Measurements from ENCODE around the gene TRMT112.

Gene TRMT112

DNA sequence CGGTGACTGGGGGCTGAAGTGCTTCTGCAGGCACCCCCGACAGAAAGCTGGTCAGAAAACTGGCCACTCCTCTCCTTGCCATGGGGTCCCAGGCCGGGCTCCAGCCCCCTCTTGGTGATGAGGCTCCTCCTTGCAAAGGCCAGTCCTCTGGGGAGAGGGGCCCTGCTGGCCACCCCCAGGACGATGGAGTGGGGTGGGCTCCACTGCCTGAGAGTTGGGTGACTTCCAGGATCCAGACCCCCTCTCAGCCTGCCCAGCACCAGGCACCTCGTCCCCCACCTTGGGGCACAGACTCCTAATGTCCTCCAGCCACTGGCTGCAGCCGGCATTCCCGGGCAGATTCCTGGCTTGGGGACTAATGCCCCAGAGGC lies 41.2 kb upstream of the TRMT112 start:
- Histone ChIP-seq H3K9me3 (ENCODE audit: severe bottlenecking) (no peaks in the 10 kb centered on the region), H3K4me1 (ENCODE audit: insufficient read depth, poor library complexity, severe bottlenecking) (peaks cover 21% of the 10 kb centered on the region), H3K27ac (ENCODE audit: poor library complexity, severe bottlenecking) (peak overlapping the region; percentile 97), H3K36me3 (ENCODE audit: low read depth) (peaks cover 37% of the 10 kb centered on the region), H3K4me3 (ENCODE audit: severe bottlenecking) (peak overlapping the region; percentile 70), H3K27me3 (ENCODE audit: insufficient read depth, poor library complexity, severe bottlenecking) (no peaks in the 10 kb centered on the region)
- ATAC-seq (ENCODE audit: low read depth): no peak; the same call in 2 of the 3 replicates
- no peak for TF ChIP-seq CTCF (IDR thresholded peaks at IDR 0.05; ENCODE audit: poor library complexity, severe bottlenecking)
- no peak for DNase-seq (ENCODE audit: low spot score)

DNA sequence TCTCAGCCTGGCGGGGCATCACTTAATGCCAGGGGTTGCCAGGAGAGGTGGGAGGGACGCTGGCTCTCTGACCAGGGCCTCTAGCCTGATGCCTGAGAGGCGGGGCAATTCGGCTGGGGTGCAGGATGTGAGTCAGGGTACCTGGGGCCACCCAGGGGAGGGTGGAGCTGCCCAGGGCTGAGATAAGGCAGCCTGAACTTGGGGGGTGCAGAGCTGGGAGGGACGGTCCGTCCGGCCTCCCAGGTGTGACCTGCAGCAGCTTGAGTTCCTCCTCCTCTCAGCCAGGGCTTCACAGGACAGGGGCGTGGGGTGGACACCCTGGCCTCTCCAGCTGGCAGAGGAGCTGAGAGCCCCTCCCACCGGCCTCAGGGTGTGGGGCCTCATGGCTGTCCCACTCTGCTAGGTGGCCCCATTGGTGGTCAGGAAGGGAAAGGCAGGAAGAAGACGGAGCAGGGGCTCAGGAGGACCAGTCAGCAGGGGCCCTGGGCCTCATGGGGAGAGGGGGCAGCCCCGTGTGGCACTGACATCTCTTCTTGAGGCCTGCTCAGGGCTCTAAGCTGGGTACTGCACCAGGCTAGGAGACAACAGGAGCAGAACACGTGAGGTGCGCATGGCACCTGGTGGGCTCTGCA lies 40.7 kb upstream of the TRMT112 start:
- DNase-seq (ENCODE audit: low spot score): peak; percentile 96
- peaks cover 21% of the 10 kb centered on the region for H3K4me1 ChIP-seq (ENCODE audit: insufficient read depth, poor library complexity, severe bottlenecking)

DNA sequence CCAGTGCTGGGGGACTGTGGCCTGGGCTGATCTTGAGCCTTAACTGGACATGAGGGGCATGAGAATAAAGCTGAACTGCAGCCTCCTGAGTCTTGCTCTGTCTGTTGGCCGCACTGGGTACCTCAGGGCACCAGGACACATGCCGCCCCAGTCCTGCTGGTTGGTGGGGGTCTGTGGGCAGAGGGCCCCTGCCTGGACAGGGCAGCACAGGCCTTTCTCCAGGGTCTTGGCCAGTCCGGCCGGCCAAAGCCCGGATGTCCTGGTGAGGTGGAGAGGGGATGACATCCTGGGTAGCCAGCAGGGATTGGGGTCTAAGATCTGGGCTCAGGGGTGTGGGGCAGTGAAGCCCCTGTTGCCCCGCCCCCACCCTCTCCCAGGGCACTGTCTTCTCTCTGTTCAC lies 40.1 kb upstream of the TRMT112 start:
- no peak overlapping the region for H3K4me3 ChIP-seq (ENCODE audit: severe bottlenecking)
- H3K36me3 ChIP-seq (ENCODE audit: low read depth): peaks cover 26% of the 10 kb centered on the region
- DNase-seq (ENCODE audit: low spot score) (peak; percentile 51), ATAC-seq (ENCODE audit: low read depth) (no peak)
- H3K9me3 ChIP-seq (ENCODE audit: severe bottlenecking): no peaks in the 10 kb centered on the region
- no peak for TF ChIP-seq CTCF (IDR thresholded peaks at IDR 0.05; ENCODE audit: poor library complexity, severe bottlenecking)
- no peaks in the 10 kb centered on the region for H3K27me3 ChIP-seq (ENCODE audit: insufficient read depth, poor library complexity, severe bottlenecking)
- H3K4me1 ChIP-seq (ENCODE audit: insufficient read depth, poor library complexity, severe bottlenecking): peaks cover 21% of the 10 kb centered on the region
- H3K27ac ChIP-seq (ENCODE audit: poor library complexity, severe bottlenecking): peak overlapping the region; percentile 97

More for the DNA sequence above, 40.7 kb upstream of the TRMT112 start:
- no peaks in the 10 kb centered on the region for H3K27me3 ChIP-seq (ENCODE audit: insufficient read depth, poor library complexity, severe bottlenecking)
- TF ChIP-seq CTCF (IDR thresholded peaks at IDR 0.05; ENCODE audit: poor library complexity, severe bottlenecking): no peak
- H3K27ac ChIP-seq (ENCODE audit: poor library complexity, severe bottlenecking): peak overlapping the region; percentile 97
- no peaks in the 10 kb centered on the region for H3K9me3 ChIP-seq (ENCODE audit: severe bottlenecking)
- H3K4me3 ChIP-seq (ENCODE audit: severe bottlenecking): peak overlapping the region; percentile 70
- peak; percentile 81 for ATAC-seq (ENCODE audit: low read depth)
- H3K36me3 ChIP-seq (ENCODE audit: low read depth): peaks cover 32% of the 10 kb centered on the region

- peak; percentile 52 for DNase-seq (ENCODE audit: low spot score)
- Histone ChIP-seq H3K27ac (ENCODE audit: poor library complexity, severe bottlenecking) (peak overlapping the region; percentile 97), H3K36me3 (ENCODE audit: low read depth) (peaks cover 19% of the 10 kb centered on the region), H3K4me3 (ENCODE audit: severe bottlenecking) (no peak overlapping the region), H3K27me3 (ENCODE audit: insufficient read depth, poor library complexity, severe bottlenecking) (no peaks in the 10 kb centered on the region), H3K4me1 (ENCODE audit: insufficient read depth, poor library complexity, severe bottlenecking) (peaks cover 21% of the 10 kb centered on the region), H3K9me3 (ENCODE audit: severe bottlenecking) (no peaks in the 10 kb centered on the region)
- ATAC-seq (ENCODE audit: low read depth): no peak
- peak; percentile 35 for TF ChIP-seq CTCF (IDR thresholded peaks at IDR 0.05; ENCODE audit: poor library complexity, severe bottlenecking)
Observed at GRCh38 chr11:64356498-64357411, 39.4 kb upstream of the TRMT112 start.
